GM19395 (cell line): ENCODE results near the gene ZCCHC8.
"Not testable (repeated sequence)": the region's sequence is repeated elsewhere in the genome, so short reads cannot be mapped to it uniquely, and the experiment has no call there.

Source experiments
- ATAC-seq: cut with Tn5 transposase; IDR thresholded peaks from one replicate; pipeline ENCODE4 v1.9.1; 2021; ENCODE audit warnings: mild to moderate bottlenecking, moderate library complexity; ENCODE audit not compliant: unreplicated experiment

The ZCCHC8 gene

GRCh38 chr12:122473543-122474323 lies 27.0 kb downstream of the ZCCHC8 start:
- no peak for ATAC-seq

DNA sequence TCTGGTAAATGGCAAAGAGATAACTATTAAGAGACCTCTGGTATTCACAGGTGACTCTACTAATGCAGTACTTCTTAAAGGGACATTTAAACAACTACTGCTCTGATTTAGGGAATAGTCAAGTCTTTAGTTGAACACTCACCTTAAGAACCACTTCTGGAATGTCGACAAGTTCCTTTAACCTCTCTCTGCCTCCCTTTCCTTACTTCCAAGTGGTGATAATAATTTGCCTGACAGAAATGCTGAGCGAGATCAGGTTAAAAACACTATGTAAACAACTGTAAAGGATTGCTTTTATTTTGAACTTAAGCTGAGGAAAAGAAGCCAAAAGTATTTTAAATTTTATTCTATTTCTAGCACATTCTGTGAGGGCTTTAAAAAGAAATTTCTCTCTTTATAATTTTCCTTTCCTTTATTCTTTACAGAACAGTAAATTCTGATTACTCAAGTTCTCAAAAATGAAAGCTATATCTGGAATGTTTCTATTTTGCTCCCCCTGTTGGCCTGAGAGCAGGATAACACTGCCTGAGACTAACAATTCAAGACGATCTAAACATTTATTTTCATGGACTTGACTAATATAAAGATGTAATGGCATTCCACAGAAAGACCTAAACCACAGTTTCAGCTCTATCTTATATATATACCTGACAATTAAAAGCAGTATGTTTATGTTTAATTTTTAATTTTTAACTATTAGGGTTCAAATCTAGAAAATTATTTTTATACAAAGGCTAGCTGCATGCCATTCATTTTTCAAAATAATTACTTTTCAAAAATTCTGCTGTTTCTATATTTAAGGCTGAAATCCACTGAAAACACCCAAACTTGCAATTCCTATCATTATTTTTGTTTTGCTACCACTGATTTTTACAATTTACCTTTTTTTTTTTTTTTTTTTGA lies 29.2 kb downstream of the ZCCHC8 start:
- no peak for ATAC-seq

- not testable (repeated sequence) for ATAC-seq
These were observed 30.2 kb downstream of the ZCCHC8 start for GRCh38 chr12:122470576-122470975.

DNA sequence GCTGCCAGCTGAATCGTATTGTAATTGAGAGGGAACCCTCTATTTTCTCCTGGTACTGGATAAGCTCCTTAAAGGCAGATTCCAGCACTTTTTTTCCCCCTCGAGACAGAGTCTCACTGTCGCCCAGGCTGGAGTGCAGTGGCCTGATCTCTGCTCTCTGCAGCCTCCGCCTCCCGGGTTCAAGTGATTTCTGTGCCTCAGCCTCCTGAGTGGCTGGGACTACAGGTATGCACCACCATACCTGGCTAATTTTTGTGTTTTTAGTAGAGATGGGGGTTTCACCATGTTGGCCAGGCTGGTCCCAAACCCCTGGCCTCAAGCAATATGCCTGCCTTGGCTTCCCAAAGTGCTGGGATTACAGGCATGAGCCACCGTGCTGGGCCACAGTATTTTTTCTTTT lies 30.9 kb downstream of the ZCCHC8 start:
- ATAC-seq: not testable (repeated sequence)

GRCh38 chr12:122467983-122468382 lies 32.7 kb downstream of the ZCCHC8 start:
- no peak for ATAC-seq

DNA sequence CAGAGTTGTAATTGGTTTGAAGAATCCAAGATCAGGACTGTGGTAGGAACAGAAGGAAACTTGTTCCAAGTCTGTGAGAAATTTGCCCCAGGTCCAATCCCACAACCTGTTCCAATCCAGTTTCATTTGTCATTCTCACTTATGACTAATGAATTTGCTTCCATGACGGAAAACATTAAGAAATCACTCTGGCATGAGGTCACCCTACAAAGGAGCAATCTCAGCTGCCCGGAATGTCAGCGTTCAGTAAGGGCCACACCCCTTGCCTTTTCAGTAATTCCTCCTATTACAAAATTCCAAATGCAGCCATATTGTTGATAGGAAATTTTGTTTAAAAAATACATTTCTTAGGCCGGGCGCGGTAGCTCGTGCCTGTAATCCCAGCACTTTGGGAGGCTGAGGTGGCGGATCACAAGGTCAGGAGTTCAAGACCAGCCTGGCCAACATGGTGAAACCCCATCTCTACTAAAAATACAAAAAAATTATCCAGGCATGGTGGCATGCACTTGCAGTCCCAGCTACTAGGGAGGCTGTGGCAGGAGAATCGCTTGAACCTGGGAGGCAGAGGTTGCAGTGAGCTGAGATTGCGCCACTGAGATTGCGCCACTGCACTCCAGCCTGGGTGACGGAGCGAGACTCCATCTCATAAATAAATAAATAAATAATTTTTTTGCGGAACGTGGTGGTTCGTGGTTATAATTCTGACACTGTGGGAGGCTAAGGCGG lies 36.3 kb downstream of the ZCCHC8 start:
- ATAC-seq: not testable (repeated sequence)

GRCh38 chr12:122460641-122461040 lies 40.1 kb downstream of the ZCCHC8 start:
- ATAC-seq: no peak

DNA sequence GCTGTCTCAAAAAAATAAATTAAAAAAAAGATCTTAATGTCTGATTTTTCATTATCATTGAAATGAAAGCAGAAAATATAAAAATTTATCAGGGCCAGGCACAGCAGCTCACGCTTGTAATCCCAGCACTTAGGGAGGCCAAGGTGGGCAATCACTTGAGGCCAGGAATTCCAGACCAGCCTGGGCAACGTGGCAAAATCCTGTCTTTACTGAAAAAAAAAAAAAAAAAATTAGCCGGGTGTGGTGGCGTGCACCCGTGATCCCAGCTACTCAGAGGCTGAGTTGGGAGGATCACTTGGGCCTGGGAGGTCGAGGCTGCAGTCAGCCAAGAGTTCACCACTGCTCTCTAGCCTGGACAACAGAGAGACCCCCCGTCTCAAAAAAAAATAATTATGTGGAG lies 40.7 kb downstream of the ZCCHC8 start:
- ATAC-seq: no peak

DNA sequence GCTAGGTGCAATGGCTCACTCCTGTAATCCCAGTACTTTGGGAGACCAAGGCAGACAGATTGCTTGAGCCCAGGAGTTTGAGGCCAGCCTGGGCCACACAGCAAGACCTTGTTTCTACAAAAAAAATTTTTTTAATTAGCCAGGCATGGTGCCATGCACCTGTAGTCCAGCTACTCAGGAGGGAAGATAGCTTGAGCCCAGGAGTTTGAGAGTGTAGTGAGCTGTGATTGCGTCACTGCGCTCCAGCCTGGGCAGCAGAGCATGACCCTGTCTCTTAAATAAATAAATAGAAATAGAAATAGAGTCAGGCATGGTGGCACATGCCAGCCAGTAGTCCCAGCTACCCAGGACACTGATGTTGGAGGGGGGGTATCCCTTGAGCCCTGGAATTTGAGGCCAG lies 41.5 kb downstream of the ZCCHC8 start:
- ATAC-seq: no peak

GRCh38 chr12:122458105-122459035 lies 42.4 kb downstream of the ZCCHC8 start:
- no peak for ATAC-seq

DNA sequence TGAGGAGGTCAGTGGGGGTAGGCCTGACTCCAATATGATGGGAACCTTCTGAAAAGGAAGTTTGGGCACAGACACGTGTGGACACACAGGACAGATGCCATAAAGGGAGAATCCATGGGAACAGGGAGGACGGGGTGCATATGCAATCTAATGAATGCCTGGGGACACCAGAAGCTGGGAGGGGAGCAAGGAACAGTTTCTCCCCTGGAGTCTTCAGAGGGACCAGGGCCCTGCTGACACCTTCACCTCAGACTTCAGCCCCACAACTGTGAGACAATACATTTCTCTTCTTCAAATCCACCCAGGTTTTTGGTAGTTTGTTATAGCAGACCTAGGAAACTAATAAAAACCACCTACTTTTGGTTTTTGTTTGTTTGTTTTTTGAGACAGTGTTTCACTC lies 43.1 kb downstream of the ZCCHC8 start:
- ATAC-seq: no peak

DNA sequence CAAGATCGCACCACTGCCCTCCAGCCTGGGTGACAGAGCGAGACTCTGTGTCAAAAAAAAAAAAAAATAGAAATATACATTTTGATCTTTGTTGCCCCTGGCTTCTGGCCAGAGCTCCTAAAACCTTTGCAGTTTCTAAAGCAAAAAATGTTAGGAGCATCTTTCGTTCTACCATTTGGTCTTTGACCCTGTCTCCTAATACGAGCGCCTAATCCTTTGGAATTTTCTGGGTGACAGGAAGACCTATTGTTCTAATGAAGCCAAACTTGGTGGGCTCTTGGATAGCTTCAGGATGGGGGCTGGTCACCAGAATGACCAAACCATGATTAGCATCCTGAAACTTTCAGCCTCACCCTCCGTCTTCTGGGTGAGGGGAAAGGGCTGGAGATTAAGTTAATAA lies 46.0 kb downstream of the ZCCHC8 start:
- ATAC-seq: no peak

- ATAC-seq: no peak
These were observed 46.4 kb downstream of the ZCCHC8 start for GRCh38 chr12:122454250-122454721.

DNA sequence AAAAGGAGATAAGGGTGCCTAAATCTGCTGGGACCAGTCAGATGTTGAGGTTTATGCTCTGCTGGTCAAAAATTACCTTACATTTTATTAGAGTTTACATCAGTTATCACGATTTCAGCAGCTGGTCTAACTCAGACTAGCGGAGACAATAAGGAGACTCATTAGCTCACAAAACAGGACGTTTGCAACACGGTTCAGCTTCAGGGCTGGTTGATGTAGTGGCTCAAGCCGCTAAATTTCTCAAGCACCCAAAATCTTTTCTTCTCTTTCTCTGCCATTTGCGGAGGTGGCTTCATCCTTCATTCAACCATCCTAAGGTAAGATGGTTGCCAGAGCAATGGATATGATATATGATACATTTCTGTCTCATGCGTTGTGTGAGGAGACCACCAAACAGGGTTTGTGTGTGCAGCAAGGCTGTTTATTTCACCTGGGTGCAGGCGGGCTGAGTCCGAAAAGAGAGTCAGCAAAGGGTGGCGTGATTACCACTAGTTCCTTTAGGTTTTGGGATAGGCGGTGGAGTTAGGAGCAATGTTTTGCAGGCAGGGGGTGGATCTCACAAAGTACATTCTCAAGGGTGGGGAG lies 47.9 kb downstream of the ZCCHC8 start:
- ATAC-seq: no peak

- no peak for ATAC-seq
These were observed 51.4 kb downstream of the ZCCHC8 start for GRCh38 chr12:122449317-122449716.

DNA sequence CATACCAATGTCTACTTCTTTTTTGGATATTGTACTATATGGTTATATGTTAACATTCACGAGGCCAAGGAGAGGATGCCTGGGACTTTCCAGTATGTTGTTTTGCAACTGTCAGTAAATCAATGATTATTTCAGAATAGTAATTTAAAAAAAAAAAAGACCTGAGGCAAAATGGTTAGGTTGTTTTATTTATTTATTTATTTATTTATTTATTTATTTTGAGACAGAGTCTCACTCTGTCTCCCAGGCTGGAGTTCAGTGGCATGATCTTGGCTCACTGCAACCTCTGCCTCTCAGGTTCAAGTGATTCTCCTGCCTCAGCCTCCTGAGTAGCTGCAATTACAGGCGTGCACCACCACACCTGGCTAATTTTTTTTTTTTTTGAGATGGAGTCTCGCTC lies 52.9 kb downstream of the ZCCHC8 start:
- not testable (repeated sequence) for ATAC-seq

GRCh38 chr12:122446390-122446789 lies 54.3 kb downstream of the ZCCHC8 start:
- not testable (repeated sequence) for ATAC-seq

DNA sequence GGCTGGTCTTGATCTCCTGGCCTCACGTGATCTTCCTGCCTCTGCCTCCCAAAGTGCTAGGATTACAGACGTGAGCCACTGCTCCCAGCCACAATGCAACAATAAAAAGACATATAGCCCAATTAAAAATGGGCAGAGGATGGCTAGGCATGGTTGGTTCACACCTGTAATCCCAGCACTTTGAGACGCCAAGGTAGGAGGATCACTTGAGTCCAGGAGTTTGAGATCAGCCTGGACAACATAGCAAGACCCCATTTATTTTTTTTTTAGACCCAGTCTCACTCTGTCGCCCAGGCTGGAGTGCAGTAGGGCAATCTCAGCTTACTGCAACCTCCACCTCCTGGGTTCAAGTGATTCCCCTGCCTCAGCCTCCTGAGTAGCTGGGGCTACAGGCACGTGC lies 56.7 kb downstream of the ZCCHC8 start:
- not testable (repeated sequence) for ATAC-seq

GRCh38 chr12:122438822-122439221 lies 61.9 kb downstream of the ZCCHC8 start:
- ATAC-seq: not testable (repeated sequence)

GRCh38 chr12:122437656-122438121 lies 63.0 kb downstream of the ZCCHC8 start:
- no peak for ATAC-seq
